ENCODE data around the gene BLOC1S6.
A peak's percentile ranks its signal among the peaks of the same experiment; 100 is the strongest.

BLOC1S6 gene, protein sequence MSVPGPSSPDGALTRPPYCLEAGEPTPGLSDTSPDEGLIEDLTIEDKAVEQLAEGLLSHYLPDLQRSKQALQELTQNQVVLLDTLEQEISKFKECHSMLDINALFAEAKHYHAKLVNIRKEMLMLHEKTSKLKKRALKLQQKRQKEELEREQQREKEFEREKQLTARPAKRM

DNA sequence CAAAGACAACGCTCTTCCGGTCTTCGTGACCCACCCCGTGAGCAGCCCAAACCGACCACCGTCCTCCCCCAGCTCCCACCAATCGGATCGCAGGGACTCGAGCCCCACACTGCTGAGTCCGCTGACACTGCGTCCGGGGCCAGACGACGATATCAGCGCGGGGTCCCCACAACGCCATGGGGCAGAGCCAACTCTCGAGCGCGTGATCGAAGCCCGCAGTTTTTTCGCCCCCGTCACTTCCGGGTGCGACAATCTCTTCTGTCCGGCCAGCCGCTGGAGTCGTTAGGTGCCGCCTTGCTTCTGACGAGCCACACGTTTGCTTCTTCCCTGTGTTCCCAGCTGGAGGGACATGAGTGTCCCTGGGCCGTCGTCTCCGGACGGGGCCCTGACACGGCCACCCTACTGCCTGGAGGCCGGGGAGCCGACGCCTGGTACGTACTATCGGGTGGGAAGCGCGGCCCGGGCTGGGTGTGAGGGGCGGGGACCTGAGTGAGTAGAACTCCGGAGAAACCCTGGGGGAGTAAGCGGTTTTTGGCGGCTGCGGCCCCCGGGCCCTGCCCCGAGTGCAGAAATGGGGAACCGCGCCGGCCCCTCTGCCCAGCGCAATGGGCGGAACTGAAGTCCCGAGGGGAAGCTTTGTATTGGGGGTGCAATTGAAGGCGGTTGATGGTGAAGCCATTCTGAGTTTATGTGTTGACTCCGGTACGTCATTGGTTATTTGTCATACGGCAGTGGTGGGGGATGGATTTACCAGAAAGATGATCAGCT is at the start of gene BLOC1S6:
BLOC1S6 (plus strand) TSS at position 285 of the 768 bp plus-strand sequence; CDS start at position 350, 65 bp downstream.
- DNase-seq = peak; percentile 79 to 81

DNA sequence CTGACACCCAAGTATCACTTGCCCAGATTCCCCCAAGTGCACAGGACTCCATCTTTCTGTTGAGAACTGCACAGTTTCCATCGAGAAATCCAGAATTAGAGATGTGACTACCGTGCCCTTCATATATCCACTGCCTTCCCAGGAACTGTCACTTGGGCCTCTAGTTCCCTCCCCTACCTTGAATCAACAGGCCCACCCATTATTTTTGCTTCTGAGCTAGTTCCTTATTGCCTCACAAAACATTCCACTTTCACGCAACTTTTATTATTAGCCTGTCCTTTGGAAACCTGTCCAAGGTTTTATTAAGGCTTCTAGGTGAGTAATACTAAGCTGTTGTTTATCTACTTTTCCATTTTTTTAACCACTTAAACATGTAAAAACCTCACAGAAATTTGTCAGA is 47.5 kb upstream of the BLOC1S6 start:
- DNase-seq = no peak

DNA sequence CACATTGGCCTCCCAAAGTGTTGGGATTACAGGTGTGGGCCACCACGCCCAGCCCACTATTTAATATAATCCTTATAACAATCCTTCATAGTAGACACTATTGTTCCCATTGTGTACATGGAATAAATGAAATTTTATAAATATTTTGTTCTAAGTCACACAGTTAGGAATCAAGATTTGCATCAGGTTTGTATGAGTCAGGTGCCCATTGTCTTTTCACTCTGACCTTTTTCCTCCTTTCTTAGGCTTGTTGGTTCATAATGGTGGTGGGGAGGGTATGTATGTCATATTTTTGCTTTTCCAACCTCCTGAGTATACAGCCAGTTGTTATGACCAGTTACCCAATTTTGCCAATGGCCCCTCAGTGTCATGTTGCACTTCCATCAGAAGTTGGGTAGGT is 46.6 kb upstream of the BLOC1S6 start:
- no peak for DNase-seq

DNA sequence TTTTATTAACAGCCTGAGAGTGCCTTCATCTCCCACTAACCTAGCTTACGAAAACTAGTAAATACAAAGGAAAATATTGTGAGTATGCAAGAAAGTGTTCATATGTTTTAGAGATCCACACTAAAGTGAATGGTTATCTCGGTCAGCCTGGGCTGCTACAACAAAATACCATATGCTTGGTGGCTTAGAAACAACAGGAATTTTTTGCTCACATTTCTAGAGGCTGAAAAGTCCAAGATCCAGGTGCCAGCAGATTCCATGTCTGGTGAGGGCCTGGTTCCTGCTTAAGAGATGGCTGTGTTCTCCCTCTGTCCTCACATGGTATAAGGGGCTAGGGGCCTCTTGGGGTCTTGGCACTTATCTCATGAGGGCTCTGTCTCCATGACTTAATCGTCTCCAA is 44.1 kb upstream of the BLOC1S6 start:
- DNase-seq = no peak

DNA sequence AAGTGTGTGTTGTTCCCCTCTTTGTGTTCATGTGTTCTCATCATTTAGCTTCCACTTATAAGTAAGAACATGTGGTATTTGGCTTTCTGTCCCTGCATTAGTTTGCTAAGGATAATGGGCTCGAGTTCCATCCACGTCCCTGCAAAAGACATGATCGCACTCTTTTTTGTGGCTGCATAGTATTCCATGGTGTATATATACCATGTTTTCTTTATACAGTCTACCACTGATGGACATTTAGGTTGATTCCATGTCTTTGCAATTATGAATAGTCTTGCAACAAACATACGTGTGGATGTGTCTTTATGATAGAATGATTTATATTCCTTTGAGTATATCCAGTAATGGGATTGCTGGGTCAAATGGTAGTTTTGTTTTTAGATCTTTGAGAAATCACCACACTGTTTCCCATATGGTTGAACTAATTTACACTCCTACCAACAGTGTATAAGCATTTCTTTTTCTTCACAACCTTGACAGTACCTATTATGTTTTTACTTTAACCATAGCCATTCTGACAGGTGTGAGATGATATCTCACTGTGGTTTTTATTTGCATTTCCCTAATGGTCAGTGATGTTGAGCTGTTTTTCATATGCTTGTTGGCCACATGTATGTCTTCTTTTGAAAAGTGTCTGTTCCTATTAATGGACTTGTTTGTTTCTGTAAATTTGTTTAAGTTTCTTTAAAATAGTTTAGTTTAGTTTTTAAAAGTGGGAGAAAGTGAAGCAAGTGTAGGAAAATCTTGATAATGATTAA is 42.7 kb upstream of the BLOC1S6 start:
- DNase-seq = no peak

DNA sequence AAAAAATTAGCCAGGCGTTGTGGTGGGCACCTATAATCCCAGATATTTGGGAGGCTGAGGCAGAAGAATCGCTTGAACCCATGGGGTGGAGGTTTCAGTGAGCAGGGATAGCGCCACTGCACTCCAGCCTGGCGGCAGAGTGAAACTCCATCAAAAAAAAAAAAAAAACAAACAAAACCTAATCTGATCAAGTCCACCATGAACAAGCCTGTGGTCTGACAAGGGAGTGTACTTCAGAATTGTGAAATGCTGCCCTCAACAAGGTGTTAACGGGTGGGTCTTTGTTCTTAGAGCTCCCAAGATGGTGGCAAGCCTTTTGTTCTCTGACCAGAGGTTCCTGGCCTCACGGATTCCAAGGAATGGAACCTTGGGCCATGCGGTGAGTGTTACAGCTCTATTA is 40.4 kb upstream of the BLOC1S6 start:
- DNase-seq = no peak

DNA sequence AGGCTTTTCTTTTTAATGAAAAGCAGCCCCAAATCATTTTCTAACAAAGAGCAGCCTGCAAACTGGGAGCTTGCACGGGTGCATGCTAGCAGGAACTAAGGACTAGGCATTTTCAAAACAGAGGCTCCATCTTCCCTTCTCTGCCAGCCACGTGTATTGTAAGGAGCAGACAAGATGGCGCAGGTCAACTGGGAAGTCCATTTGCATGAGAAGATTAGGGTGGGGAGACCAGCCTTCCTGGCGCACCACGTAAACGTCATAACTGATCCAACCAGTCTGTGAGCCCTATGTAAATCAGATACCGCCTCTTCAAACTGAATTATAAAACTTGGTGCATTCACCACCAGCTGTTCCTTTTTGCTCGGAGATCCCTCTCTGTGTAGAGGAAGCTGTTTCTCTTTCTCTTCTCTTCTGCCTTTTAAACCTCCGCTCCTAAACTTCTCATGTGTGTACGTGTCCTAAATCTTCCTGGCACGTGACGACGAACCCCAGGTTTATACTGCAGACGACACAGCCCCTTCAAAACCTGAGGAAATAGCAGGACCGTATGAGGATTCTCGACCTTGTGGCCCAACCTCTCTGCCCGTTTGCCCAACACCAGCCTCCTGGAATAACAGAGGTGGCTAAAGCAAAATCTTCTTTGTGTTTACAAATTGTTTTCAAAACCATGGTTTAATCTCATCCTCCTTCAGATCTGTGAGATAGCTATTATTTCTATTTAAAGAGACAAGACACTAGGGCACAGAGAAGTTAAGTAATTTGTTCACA is 38.2 kb upstream of the BLOC1S6 start:
- DNase-seq = no peak

DNA sequence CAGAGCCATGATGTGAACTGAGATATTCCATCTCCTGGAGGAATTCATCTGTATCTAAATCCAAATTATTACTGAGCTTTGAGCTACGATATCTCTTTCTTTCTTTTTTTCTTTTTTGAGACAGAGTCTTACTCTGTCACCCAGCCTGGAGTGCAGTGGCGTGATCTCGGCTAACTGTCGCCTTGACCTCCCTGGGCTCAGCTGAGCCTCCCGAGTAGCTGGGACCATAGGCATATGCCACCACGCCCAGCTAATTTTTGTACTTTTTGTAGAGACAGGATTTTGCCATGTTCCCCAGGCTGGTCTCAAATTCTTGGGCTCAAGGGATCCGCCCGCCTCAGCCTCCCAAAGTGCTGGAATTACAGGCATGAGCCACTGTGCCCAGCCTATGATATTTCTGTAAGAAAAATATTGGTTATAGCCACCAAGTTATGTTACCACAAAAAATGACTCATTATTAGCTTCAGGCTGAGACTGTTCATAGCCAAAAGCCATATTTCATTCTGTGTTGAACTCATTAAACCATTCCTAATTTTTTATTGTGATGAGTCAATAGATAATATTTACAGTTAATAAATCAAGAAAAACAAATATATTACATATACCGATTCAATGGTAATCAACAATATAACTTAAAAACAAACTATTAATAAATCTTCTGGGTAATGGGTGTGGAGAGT is 37.5 kb upstream of the BLOC1S6 start:
- no peak for DNase-seq

DNA sequence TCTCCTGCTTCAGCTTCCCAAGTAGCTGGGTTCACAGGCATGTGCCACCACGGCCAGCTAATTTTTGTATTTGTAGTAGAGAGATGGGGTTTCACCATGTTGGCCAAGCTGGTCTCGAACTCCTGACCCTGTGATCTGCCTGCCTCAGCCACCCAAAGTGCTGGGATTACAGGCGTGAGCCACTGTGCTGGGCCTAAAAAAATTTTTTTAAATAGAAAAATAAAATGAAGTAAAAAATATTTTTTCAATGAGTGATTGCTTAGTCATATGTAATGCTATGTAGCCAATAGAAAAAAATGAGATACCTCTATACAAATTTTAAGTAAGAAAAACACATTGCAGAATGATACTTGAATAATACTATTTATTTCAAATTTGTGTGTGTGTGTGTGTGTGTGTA is 36.7 kb upstream of the BLOC1S6 start:
- DNase-seq = no peak

DNA sequence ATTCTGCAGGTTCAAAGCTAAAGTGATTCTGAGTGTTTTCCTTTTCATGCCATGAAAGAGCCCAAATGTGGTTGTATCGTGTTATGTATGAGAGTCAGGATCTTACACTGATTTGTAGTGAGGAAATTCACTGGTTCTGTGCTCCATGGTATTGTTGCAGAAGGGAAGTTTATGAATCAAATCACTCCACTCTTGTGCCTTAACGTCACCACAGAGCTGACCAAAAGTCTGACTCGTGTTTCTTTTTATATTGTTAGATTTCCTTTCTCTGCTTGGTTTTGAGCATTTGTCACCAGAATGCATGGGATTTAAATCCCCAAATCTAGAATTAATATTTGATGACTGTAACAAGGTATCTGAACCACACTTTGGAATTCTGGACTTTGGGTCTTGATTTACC is 35.5 kb upstream of the BLOC1S6 start:
- DNase-seq = no peak

DNA sequence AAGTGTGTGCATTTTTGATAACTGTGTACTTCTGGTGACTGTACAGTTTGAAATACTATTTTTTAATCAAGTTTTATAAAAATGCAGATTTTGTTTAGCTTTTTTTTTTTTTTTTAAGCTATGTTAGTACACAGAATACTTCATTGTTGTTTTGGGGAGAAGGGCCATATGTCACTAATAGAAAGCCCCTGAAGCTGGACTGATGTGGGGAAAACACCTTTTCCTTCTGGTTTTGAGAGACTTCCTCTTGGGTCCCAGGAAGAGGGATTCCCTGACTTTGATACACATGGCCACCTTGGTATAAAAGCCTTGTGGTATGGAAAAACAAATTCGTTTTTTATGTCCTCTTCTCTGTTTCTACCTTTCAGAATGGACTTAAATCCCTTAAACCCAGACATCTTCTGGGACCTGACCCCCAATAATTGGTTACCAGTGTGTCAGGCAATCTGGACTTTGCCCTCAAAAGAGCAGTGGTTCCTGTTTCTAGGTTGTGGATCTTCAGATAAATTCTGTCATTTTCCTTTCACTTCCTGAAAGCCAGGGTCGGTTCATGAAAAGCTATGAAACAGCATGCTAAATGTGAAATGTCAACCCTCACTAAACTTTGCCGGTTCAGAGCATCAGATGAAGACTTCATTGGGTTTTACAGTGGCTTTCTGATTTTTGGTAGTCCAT is 31.1 kb upstream of the BLOC1S6 start:
- no peak for DNase-seq

DNA sequence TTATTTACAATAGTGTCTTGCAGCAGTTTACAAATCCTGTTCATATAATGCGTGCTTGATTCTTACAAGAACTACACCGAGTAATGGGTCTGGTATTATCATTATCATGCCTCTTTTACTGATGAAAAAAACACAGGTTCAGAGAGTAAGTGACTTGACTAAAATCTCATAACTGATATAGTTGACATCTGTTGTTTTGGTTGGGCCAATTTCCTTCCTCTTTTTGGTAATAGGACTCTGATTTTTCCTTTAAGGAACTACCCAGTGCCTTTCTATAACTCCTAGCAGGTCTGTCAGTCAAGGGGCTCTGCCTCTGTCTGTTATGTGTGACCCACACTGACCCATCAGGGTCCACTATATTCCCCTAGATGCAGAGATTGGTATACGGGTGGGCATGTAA is 14.6 kb upstream of the BLOC1S6 start:
- no peak for DNase-seq

DNA sequence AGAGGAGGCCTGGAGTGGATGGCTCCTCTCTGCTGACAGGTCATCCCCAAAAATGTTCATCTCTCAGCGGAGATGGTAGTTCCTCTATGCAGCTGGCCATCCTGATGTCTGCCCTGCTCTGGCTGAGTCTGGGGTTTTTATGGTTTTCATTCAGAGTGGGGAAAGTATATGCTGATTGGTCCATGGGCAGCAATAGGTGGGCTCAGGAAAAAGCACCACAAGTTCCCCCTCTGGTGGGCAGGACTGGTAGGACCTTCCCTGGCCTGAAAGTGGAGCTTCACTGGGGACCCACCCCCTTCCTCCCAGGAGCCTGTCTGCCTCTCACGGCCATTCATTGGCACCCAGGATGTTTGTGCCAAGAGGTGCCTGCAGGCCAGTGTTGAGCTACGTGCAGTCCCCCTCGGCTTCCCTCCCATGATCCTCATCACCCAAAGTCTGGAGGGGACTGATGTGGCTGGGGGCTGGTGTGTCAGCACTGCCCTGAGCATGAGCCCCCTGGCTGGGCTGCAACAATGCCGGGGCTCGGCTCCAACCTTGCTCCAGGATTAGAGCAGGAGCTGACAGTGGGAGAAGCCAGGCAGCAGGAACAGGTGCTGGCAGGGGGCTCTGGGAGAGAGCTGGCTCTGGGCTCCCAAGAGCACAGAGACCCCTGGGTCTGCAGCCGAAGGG is 13.1 kb upstream of the BLOC1S6 start:
- no peak for DNase-seq

DNA sequence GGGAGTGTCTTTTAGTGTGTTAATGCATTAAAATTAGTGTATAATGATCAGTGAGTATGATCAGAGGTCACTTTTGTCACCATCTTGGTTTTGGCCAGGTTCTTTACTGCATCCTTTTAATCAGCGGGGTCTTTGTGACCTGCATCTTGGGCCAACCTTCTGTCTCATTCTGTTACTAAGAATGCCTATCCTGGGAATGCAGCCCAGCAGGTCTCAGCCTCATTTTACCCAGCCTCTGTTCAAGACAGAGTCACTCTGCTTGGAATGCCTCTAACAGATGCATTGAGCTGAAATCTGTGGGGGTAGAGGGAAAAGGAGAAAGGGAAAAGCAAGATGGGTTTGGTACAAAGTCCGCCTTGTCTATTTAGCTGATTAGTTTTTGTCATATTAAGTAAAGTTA is 5.3 kb upstream of the BLOC1S6 start:
- no peak for DNase-seq

DNA sequence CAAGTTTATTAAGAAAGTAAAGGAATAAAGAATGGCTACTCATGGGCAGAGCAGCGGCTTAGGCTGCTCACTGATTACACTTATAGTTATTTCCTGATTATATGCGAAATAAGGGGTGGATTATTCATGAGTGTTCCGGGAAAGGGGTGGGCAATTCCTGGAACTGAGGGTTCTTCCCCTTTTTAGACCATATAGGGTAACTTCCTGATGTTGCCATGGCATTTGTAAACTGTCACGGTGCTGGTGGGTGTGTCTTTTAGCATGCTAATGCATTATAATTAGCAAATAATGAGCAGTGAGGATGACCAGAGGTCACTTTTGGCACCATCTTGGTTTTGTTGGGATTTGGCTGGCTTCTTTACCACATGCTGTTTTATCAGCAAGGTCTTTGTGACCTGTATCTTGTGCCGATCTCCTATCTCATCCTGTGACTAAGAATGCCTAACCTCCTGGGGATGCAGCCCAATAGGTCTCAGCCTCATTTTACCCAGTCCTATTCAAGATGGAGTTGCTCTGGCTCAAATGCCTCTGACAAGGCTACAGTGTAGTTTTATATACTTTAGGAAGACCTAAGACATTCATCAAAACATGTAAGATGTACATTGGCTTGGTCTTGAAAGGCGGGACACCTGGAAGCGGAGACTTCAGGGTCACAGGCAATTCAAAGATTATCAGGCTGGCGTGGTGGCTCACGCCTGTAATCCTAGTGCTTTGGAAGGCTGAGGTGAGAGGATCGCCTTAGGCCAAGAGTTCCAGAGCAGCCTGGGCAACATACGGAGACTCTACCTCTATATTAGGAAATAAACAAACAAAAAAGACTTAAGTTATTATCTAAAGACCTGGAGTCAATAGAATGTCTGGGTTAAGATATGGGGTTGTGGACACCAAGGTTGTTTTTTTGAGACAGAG is 3.2 kb upstream of the BLOC1S6 start:
- peak in 1 of 2 experiments; percentile 6 for DNase-seq

DNA sequence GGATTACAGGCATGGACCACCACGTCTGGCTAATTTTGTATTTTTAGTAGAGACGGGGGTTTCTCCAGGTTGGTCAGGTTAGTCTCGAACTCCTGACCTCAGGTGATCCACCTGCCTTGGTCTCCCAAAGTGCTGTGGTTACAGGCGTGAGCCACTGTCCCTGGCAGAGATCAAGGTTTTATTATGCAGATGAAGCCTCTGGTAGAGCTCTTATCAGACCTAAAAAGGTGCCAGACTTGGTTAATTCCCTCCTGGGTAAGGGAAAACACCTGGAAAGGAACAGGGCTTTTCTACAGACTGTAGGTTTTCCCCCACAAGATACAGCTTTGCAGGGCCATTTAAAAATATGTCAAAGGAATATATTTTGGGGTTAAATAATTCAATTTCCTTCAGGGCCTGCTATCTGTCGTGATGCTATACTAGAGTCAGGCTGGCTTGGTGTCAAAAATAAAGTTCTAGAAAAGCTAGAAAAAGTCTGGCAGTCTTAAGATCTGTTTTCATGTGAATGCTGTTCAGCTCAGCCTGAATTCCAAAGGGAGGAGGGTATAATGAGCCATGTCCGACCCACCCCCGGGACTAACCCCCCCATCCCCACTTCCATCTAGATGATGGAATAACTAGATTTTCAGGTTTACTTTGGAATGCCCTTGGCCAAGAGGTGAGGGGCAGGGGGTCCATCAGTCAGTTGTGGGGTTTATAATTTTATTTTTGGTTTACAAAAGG is 1.9 kb upstream of the BLOC1S6 start:
- DNase-seq = no peak

DNA sequence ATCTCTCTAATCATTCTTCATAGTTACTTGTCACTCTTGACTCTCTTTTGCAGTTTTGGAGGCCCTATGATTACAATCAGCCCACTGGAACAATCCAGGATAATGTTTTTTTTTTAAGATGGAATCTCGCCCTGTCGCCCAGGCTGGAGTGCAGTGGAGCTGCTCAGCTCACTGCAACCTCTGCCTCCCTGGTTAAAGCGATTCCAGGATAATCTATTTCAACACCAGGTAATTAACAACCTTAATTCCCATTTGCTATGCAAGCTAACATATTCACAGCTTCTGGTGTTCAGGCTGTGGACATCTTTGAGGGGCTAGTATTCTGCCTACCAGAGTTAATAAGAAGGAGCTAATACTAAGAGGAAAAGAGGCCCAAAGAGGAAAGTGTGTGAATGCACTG is 1.1 kb upstream of the BLOC1S6 start:
- no peak for DNase-seq

DNA sequence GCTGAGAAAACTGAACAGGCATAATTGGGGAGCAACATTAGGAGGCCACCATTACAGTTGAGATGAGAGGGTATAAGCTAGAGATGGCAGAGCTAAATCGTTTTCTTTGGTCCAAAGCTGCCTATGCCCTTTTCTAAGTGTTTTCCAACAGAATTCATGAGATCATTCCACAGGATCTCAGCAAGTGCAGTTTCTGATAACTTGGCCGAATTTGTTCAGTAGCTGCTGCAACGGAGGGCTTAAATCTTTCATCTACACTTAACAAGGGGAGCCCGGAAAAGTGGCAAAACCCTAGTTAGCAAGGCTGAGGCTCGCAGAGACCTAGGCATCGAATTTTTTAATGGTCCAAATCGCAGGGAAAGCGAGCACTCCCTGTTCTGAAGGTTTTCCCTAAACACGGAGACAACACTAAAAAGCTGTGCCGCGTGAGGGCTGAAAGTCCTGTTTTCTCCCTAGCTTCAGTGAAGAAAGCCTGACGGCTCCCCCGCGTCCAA is 531 bp upstream of the BLOC1S6 start:
- no peak for DNase-seq

DNA sequence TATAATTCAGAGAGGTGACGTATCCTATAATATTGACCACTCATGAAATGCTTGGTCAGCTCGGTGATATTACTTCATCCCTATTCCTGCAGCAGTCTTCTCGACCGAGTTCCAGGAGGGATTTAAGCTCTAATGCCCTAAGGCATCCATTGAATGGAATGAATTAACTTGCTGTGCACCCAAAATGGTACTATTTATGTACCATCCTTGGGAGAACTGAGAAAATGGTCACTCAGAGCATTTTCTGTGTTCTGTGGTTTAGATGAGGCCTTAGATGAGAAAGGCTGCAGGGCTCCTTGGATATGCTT is 638 bp downstream of the BLOC1S6 start:
- no peak for DNase-seq
